ENCODE measurements around the gene EIF3CL. TPM values are rescaled to one million over a fixed set of nuclear protein-coding genes. Genes with fewer than 3 reads are reported as not detected.
"Not testable (repeated sequence)": the region's sequence is repeated elsewhere in the genome, so short reads cannot be mapped to it uniquely, and the experiment has no call there.

EIF3CL gene
- total RNA-seq, 1 donor from 2014 or later, result 18.2 TPM

GRCh38 chr16:28435340-28435739 lies 31.7 kb upstream of the EIF3CL start:
- not testable (repeated sequence) for H3K36me3 ChIP-seq (ENCODE audit: insufficient read depth, low read length); H3K4me1 ChIP-seq (ENCODE audit: insufficient read depth, low read length); DNase-seq (ENCODE audit: low read depth); H3K27ac ChIP-seq (ENCODE audit: low read depth, low read length); H3K27ac Mint-ChIP-seq (ENCODE audit: unreplicated experiment); H3K79me2 ChIP-seq (ENCODE audit: insufficient read depth, low read length); H3K4me2 ChIP-seq (ENCODE audit: low read length); H3K9me3 ChIP-seq (ENCODE audit: insufficient read depth, low read depth, low read length); H3K9me3 Mint-ChIP-seq (ENCODE audit: unreplicated experiment); H2AFZ ChIP-seq (ENCODE audit: low read depth, low read length); H3K4me3 Mint-ChIP-seq (ENCODE audit: unreplicated experiment); H3K4me1 Mint-ChIP-seq (ENCODE audit: low read depth, unreplicated experiment); H4K20me1 ChIP-seq (ENCODE audit: insufficient read depth, low read length); H3K9ac ChIP-seq (ENCODE audit: low read length); H3K4me3 ChIP-seq (ENCODE audit: insufficient read depth, low read depth, low read length); H3K27me3 ChIP-seq (ENCODE audit: insufficient read depth, low read length); FAIRE-seq; H3K36me3 Mint-ChIP-seq (ENCODE audit: low read depth, unreplicated experiment); H3K27me3 Mint-ChIP-seq (ENCODE audit: low read depth, unreplicated experiment)

GRCh38 chr16:28426060-28426680 lies 22.5 kb upstream of the EIF3CL start:
- H4K20me1 ChIP-seq (ENCODE audit: insufficient read depth, low read length); DNase-seq (ENCODE audit: low read depth); H3K36me3 Mint-ChIP-seq (ENCODE audit: low read depth, unreplicated experiment); H3K27me3 ChIP-seq (ENCODE audit: insufficient read depth, low read length); H3K4me2 ChIP-seq (ENCODE audit: low read length); H3K9ac ChIP-seq (ENCODE audit: low read length); H3K79me2 ChIP-seq (ENCODE audit: insufficient read depth, low read length); H3K36me3 ChIP-seq (ENCODE audit: insufficient read depth, low read length); H3K4me1 ChIP-seq (ENCODE audit: insufficient read depth, low read length); H3K4me1 Mint-ChIP-seq (ENCODE audit: low read depth, unreplicated experiment); H3K9me3 Mint-ChIP-seq (ENCODE audit: unreplicated experiment); H3K27ac Mint-ChIP-seq (ENCODE audit: unreplicated experiment); H3K27ac ChIP-seq (ENCODE audit: low read depth, low read length); H3K9me3 ChIP-seq (ENCODE audit: insufficient read depth, low read depth, low read length); H3K4me3 Mint-ChIP-seq (ENCODE audit: unreplicated experiment); H3K4me3 ChIP-seq (ENCODE audit: insufficient read depth, low read depth, low read length); H3K27me3 Mint-ChIP-seq (ENCODE audit: low read depth, unreplicated experiment); FAIRE-seq; H2AFZ ChIP-seq (ENCODE audit: low read depth, low read length): not testable (repeated sequence)

GRCh38 chr16:28421071-28421750 lies 17.6 kb upstream of the EIF3CL start:
- not testable (repeated sequence) for H3K27me3 ChIP-seq (ENCODE audit: insufficient read depth, low read length); H3K4me1 ChIP-seq (ENCODE audit: insufficient read depth, low read length); H3K4me1 Mint-ChIP-seq (ENCODE audit: low read depth, unreplicated experiment); H3K4me3 Mint-ChIP-seq (ENCODE audit: unreplicated experiment); H3K27ac ChIP-seq (ENCODE audit: low read depth, low read length); H3K27me3 Mint-ChIP-seq (ENCODE audit: low read depth, unreplicated experiment); H3K79me2 ChIP-seq (ENCODE audit: insufficient read depth, low read length); H3K4me2 ChIP-seq (ENCODE audit: low read length); H3K4me3 ChIP-seq (ENCODE audit: insufficient read depth, low read depth, low read length); H2AFZ ChIP-seq (ENCODE audit: low read depth, low read length); H4K20me1 ChIP-seq (ENCODE audit: insufficient read depth, low read length); DNase-seq (ENCODE audit: low read depth); H3K9me3 ChIP-seq (ENCODE audit: insufficient read depth, low read depth, low read length); H3K36me3 ChIP-seq (ENCODE audit: insufficient read depth, low read length); H3K36me3 Mint-ChIP-seq (ENCODE audit: low read depth, unreplicated experiment); H3K9me3 Mint-ChIP-seq (ENCODE audit: unreplicated experiment); FAIRE-seq; H3K27ac Mint-ChIP-seq (ENCODE audit: unreplicated experiment); H3K9ac ChIP-seq (ENCODE audit: low read length)

GRCh38 chr16:28417033-28417432 lies 13.4 kb upstream of the EIF3CL start:
- H3K4me3 Mint-ChIP-seq (ENCODE audit: unreplicated experiment); H3K27me3 Mint-ChIP-seq (ENCODE audit: low read depth, unreplicated experiment); H3K36me3 Mint-ChIP-seq (ENCODE audit: low read depth, unreplicated experiment); H3K4me1 ChIP-seq (ENCODE audit: insufficient read depth, low read length); H3K27me3 ChIP-seq (ENCODE audit: insufficient read depth, low read length); DNase-seq (ENCODE audit: low read depth); H3K79me2 ChIP-seq (ENCODE audit: insufficient read depth, low read length); FAIRE-seq; H3K9me3 Mint-ChIP-seq (ENCODE audit: unreplicated experiment); H3K36me3 ChIP-seq (ENCODE audit: insufficient read depth, low read length); H3K9me3 ChIP-seq (ENCODE audit: insufficient read depth, low read depth, low read length); H2AFZ ChIP-seq (ENCODE audit: low read depth, low read length); H3K4me2 ChIP-seq (ENCODE audit: low read length); H3K4me1 Mint-ChIP-seq (ENCODE audit: low read depth, unreplicated experiment); H3K27ac ChIP-seq (ENCODE audit: low read depth, low read length); H3K27ac Mint-ChIP-seq (ENCODE audit: unreplicated experiment); H4K20me1 ChIP-seq (ENCODE audit: insufficient read depth, low read length); H3K4me3 ChIP-seq (ENCODE audit: insufficient read depth, low read depth, low read length); H3K9ac ChIP-seq (ENCODE audit: low read length): not testable (repeated sequence)

- H3K36me3 Mint-ChIP-seq (ENCODE audit: low read depth, unreplicated experiment); H3K27me3 Mint-ChIP-seq (ENCODE audit: low read depth, unreplicated experiment); H3K27ac ChIP-seq (ENCODE audit: low read depth, low read length): not testable (repeated sequence)
Measured at GRCh38 chr16:28414530-28414929, 10.9 kb upstream of the EIF3CL start.

GRCh38 chr16:28413585-28413984 lies 9.9 kb upstream of the EIF3CL start:
- not testable (repeated sequence) for DNase-seq (ENCODE audit: low read depth); H3K4me3 ChIP-seq (ENCODE audit: insufficient read depth, low read depth, low read length); H3K27ac ChIP-seq (ENCODE audit: low read depth, low read length); H3K4me2 ChIP-seq (ENCODE audit: low read length); H3K4me3 Mint-ChIP-seq (ENCODE audit: unreplicated experiment); H3K36me3 Mint-ChIP-seq (ENCODE audit: low read depth, unreplicated experiment); H3K9ac ChIP-seq (ENCODE audit: low read length); H3K79me2 ChIP-seq (ENCODE audit: insufficient read depth, low read length); H3K27ac Mint-ChIP-seq (ENCODE audit: unreplicated experiment); FAIRE-seq; H3K4me1 Mint-ChIP-seq (ENCODE audit: low read depth, unreplicated experiment); H2AFZ ChIP-seq (ENCODE audit: low read depth, low read length); H4K20me1 ChIP-seq (ENCODE audit: insufficient read depth, low read length); H3K27me3 ChIP-seq (ENCODE audit: insufficient read depth, low read length); H3K4me1 ChIP-seq (ENCODE audit: insufficient read depth, low read length); H3K9me3 ChIP-seq (ENCODE audit: insufficient read depth, low read depth, low read length); H3K27me3 Mint-ChIP-seq (ENCODE audit: low read depth, unreplicated experiment); H3K36me3 ChIP-seq (ENCODE audit: insufficient read depth, low read length); H3K9me3 Mint-ChIP-seq (ENCODE audit: unreplicated experiment)

More at GRCh38 chr16:28414530-28414929, 10.9 kb upstream of the EIF3CL start:
- not testable (repeated sequence) for H3K27me3 ChIP-seq (ENCODE audit: insufficient read depth, low read length); H3K4me2 ChIP-seq (ENCODE audit: low read length); H4K20me1 ChIP-seq (ENCODE audit: insufficient read depth, low read length); H3K9me3 Mint-ChIP-seq (ENCODE audit: unreplicated experiment); H3K9me3 ChIP-seq (ENCODE audit: insufficient read depth, low read depth, low read length); H3K4me1 Mint-ChIP-seq (ENCODE audit: low read depth, unreplicated experiment); H3K9ac ChIP-seq (ENCODE audit: low read length); H3K4me3 Mint-ChIP-seq (ENCODE audit: unreplicated experiment); H3K79me2 ChIP-seq (ENCODE audit: insufficient read depth, low read length); H3K4me3 ChIP-seq (ENCODE audit: insufficient read depth, low read depth, low read length); H2AFZ ChIP-seq (ENCODE audit: low read depth, low read length); H3K27ac Mint-ChIP-seq (ENCODE audit: unreplicated experiment); H3K36me3 ChIP-seq (ENCODE audit: insufficient read depth, low read length); H3K4me1 ChIP-seq (ENCODE audit: insufficient read depth, low read length); DNase-seq (ENCODE audit: low read depth); FAIRE-seq
